Neural progenitor cell (in vitro differentiated cells): Measurements from ENCODE around the gene CHPF. TPM values are rescaled to one million over a fixed set of nuclear protein-coding genes. Genes with fewer than 3 reads are reported as not detected.
A peak's percentile ranks its signal among the peaks of the same experiment; 100 is the strongest.

Experiments used
- DNase-seq: peaks from one replicate; pipeline ENCODE4 v3.0.0-alpha.2; 2016; ENCODE audit warnings: low spot score
- H2AFZ ChIP-seq: fragments of 200-600 bp; sonication (generic); replicated peaks from 2 replicates; pipeline ENCODE4 v1.6.1; 2016; ENCODE audit warnings: antibody characterized with exemption
- H3F3A ChIP-seq: fragments of 200-600 bp; sonication (generic); 2 replicates; pipeline ENCODE4 v1.6.1; 2016; ENCODE audit warnings: antibody characterized with exemption, low read depth
- H3K27ac ChIP-seq: fragments of 200-600 bp; sonication (generic); 2 replicates; pipeline ENCODE4 v1.5.1; 2016; ENCODE audit warnings: mild to moderate bottlenecking
- H3K27me3 ChIP-seq: fragments of 200-600 bp; sonication (generic); 2 replicates; pipeline ENCODE4 v1.6.1; 2016; ENCODE audit warnings: mild to moderate bottlenecking, moderate library complexity
- H3K36me3 ChIP-seq: fragments of 200-600 bp; sonication (generic); 2 replicates; pipeline ENCODE4 v1.5.1; 2016
- H3K4me1 ChIP-seq: fragments of 200-600 bp; sonication (generic); 2 replicates; pipeline ENCODE4 v1.6.1; 2016; ENCODE audit warnings: mixed run types
- H3K4me2 ChIP-seq: fragments of 200-600 bp; sonication (generic); 2 replicates; pipeline ENCODE4 v1.6.1; 2016
- H3K4me3 ChIP-seq: fragments of 200-600 bp; sonication (generic); 2 replicates; pipeline ENCODE4 v1.5.1; 2016
- H3K79me2 ChIP-seq: fragments of 200-600 bp; sonication (generic); 2 replicates; pipeline ENCODE4 v1.6.1; 2016; ENCODE audit warnings: low read depth
- H3K9ac ChIP-seq: fragments of 200-600 bp; sonication (generic); 2 replicates; pipeline ENCODE4 v1.6.1; 2016
- H3K9me3 ChIP-seq: fragments of 200-600 bp; sonication (generic); 2 replicates; pipeline ENCODE4 v1.5.1; 2016; ENCODE audit warnings: low read depth
- H4K20me1 ChIP-seq: fragments of 200-600 bp; sonication (generic); 2 replicates; pipeline ENCODE4 v1.6.1; 2016; ENCODE audit warnings: low read depth
- H3K27ac Mint-ChIP-seq: 3 replicates; pipeline ENCODE4 v1.8.0; 2021; ENCODE audit warnings: mixed read lengths
- H3K27me3 Mint-ChIP-seq: 2 replicates; pipeline ENCODE4 v1.8.0; 2022; ENCODE audit warnings: low read depth, mild to moderate bottlenecking, inconsistent platforms, moderate library complexity, mixed read lengths; ENCODE audit not compliant: insufficient read depth
- H3K36me3 Mint-ChIP-seq: 3 replicates; pipeline ENCODE4 v1.8.0; 2021; ENCODE audit warnings: mixed read lengths
- H3K4me1 Mint-ChIP-seq: 3 replicates; pipeline ENCODE4 v1.8.0; 2021; ENCODE audit warnings: mixed read lengths
- H3K4me3 Mint-ChIP-seq: 3 replicates; pipeline ENCODE4 v1.8.0; 2021; ENCODE audit warnings: mild to moderate bottlenecking, moderate library complexity, mixed read lengths
- H3K9me3 Mint-ChIP-seq: 3 replicates; pipeline ENCODE4 v1.8.0; 2020; ENCODE audit warnings: mixed read lengths
- EZH2 ChIP-seq: fragments of 200-600 bp; sonication (generic); IDR thresholded peaks from 2 replicates; pipeline ENCODE4 v1.6.1; 2017; ENCODE audit warnings: antibody characterized with exemption, mild to moderate bottlenecking, moderate library complexity
- EZH2phosphoT487 ChIP-seq: fragments of 200-600 bp; sonication (generic); IDR thresholded peaks from 2 replicates; pipeline ENCODE4 v1.6.1; 2017; ENCODE audit warnings: antibody characterized with exemption
- total RNA-seq: library from RNA; depleted of rRNA; stranded (reverse); fragments of >200 nt; gene quantifications from 2 replicates; pipeline ENCODE4 v1.2.3, GENCODE V29; 2015; ENCODE audit warnings: low replicate concordance
- TF ChIP-seq, protein P1 (sequence below): fragments of 200-600 bp; sonication (generic); IDR thresholded peaks from 2 replicates; pipeline ENCODE4 v1.5.1; 2017; ENCODE audit warnings: antibody characterized with exemption, mild to moderate bottlenecking

Gene CHPF
- total RNA-seq, 1 donor from 2014 or later = 6.7 TPM

DNA sequence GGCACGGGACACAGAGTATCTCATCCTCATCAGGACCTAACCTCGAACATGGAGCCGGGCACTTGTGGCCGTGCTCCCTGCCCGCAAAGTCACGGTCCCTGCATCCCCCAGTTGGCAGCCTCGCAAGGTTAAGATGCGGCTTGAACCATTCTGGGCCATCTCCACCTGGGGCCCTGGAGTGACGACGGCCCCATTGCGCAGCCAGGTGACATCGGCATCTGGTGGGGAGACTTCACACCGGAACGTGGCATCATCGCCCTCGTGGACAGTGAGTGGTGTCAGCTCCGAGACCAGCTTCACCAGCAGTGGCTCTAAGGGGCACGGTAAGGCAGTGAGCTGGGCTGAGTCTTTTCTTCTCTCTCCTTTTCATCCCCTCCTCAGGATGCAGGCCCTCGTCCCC lies 12.8 kb upstream of the CHPF start:
- Histone ChIP-seq H3F3A (peaks cover 5% of the 10 kb centered on the region), H3K4me2 (no peak overlapping the region), H3K27ac (no peak overlapping the region), H2AFZ (no peak overlapping the region), H3K27me3 (peaks cover 26% of the 10 kb centered on the region), H3K9ac (no peak overlapping the region), H3K4me3 (no peak overlapping the region), H3K4me1 (peaks cover 2% of the 10 kb centered on the region), H3K79me2 (no peaks in the 10 kb centered on the region), H3K9me3 (no peaks in the 10 kb centered on the region), H4K20me1 (peaks cover 13% of the 10 kb centered on the region), H3K36me3 (no peaks in the 10 kb centered on the region)
- H3K4me1 Mint-ChIP-seq = peaks cover 10% of the 10 kb centered on the region
- DNase-seq = no peak
- H3K36me3 Mint-ChIP-seq = peaks cover 11% of the 10 kb centered on the region
- H3K27ac Mint-ChIP-seq = no peak overlapping the region
- no peaks in the 10 kb centered on the region for H3K9me3 Mint-ChIP-seq
- H3K4me3 Mint-ChIP-seq = no peak overlapping the region
- peaks cover 15% of the 10 kb centered on the region for H3K27me3 Mint-ChIP-seq
- no peak for TF ChIP-seq EZH2phosphoT487
- TF ChIP-seq EZH2 = no peak
- TF ChIP-seq, protein P1, sequence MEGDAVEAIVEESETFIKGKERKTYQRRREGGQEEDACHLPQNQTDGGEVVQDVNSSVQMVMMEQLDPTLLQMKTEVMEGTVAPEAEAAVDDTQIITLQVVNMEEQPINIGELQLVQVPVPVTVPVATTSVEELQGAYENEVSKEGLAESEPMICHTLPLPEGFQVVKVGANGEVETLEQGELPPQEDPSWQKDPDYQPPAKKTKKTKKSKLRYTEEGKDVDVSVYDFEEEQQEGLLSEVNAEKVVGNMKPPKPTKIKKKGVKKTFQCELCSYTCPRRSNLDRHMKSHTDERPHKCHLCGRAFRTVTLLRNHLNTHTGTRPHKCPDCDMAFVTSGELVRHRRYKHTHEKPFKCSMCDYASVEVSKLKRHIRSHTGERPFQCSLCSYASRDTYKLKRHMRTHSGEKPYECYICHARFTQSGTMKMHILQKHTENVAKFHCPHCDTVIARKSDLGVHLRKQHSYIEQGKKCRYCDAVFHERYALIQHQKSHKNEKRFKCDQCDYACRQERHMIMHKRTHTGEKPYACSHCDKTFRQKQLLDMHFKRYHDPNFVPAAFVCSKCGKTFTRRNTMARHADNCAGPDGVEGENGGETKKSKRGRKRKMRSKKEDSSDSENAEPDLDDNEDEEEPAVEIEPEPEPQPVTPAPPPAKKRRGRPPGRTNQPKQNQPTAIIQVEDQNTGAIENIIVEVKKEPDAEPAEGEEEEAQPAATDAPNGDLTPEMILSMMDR = no peak

DNA sequence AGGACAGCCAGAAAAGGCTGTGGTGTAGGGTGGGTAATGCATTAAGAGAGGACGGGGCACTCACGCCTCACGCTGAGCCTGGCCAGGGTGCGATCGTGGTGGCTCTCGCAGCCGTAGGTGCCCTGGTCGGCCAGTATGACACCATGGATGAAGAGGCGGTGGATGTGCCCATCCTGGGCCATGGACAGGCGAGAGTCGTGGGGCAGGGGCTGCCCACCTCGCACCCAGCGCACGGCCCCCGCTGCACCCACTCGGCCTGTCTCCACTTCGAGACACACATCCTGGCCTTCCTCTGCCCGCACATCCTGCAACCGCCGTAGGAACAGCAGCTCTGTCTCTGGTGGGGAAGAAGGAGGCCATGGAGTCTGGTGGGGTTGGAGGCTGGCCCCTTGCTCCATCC lies 12.3 kb upstream of the CHPF start:
- Histone ChIP-seq H3K79me2 (no peaks in the 10 kb centered on the region), H3K36me3 (no peaks in the 10 kb centered on the region), H3K27ac (no peak overlapping the region), H3K9me3 (no peaks in the 10 kb centered on the region), H3K4me2 (no peak overlapping the region), H3F3A (peaks cover 5% of the 10 kb centered on the region), H3K9ac (no peak overlapping the region), H4K20me1 (peaks cover 15% of the 10 kb centered on the region), H3K4me1 (peaks cover 5% of the 10 kb centered on the region), H3K4me3 (no peak overlapping the region), H3K27me3 (peaks cover 31% of the 10 kb centered on the region), H2AFZ (no peak overlapping the region)
- Mint-ChIP-seq H3K4me3 (no peak overlapping the region), H3K27me3 (peaks cover 15% of the 10 kb centered on the region), H3K36me3 (peaks cover 11% of the 10 kb centered on the region), H3K9me3 (no peaks in the 10 kb centered on the region), H3K4me1 (peaks cover 11% of the 10 kb centered on the region), H3K27ac (no peak overlapping the region)
- TF ChIP-seq, protein P1 = no peak
- TF ChIP-seq EZH2phosphoT487 = no peak
- TF ChIP-seq EZH2 = no peak
- no peak for DNase-seq

DNA sequence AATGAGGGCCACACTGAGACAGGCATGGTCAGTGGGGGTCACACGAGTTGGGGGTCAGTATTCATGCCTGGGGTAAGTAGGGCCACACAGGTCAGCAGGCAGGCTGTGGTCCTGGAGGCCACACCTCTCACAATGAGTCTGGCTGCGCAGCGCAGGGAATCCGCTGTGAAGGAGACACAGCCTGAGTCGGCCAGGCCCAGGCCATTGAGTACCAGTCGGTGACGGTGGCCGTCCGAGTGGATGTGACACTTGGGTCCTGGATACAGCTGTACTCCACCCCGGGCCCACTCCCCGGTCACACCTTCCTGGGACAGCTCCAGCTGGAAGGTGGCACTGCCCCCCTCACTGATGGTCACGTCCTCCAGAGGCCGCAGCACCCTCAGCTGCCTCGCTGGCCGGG lies 10.7 kb upstream of the CHPF start:
- H4K20me1 ChIP-seq = peaks cover 14% of the 10 kb centered on the region
- H3K4me3 Mint-ChIP-seq = peak overlapping the region; percentile 80
- no peak overlapping the region for H3K27ac Mint-ChIP-seq
- H3K4me1 Mint-ChIP-seq = peaks cover 11% of the 10 kb centered on the region
- no peak overlapping the region for H3K9ac ChIP-seq
- no peaks in the 10 kb centered on the region for H3K9me3 Mint-ChIP-seq
- DNase-seq = no peak
- no peaks in the 10 kb centered on the region for H3K36me3 ChIP-seq
- H2AFZ ChIP-seq = no peak overlapping the region
- no peaks in the 10 kb centered on the region for H3K79me2 ChIP-seq
- H3K4me1 ChIP-seq = peaks cover 5% of the 10 kb centered on the region
- H3K4me2 ChIP-seq = no peak overlapping the region
- no peak for TF ChIP-seq EZH2
- TF ChIP-seq, protein P1 = no peak
- no peak for TF ChIP-seq EZH2phosphoT487
- no peaks in the 10 kb centered on the region for H3K9me3 ChIP-seq
- no peaks in the 10 kb centered on the region for H3F3A ChIP-seq
- H3K27me3 Mint-ChIP-seq = peaks cover 15% of the 10 kb centered on the region
- no peak overlapping the region for H3K4me3 ChIP-seq
- H3K36me3 Mint-ChIP-seq = peaks cover 9% of the 10 kb centered on the region
- H3K27me3 ChIP-seq = peaks cover 39% of the 10 kb centered on the region
- H3K27ac ChIP-seq = no peak overlapping the region
